SK-N-SH (cell line): ENCODE data around the gene DDX28. TPM values are rescaled to one million over a fixed set of nuclear protein-coding genes. Genes with fewer than 3 reads are reported as not detected.

Experiments used
- CTCF ChIA-PET: fragments of 300-600, 350-600 bp; formaldehyde crosslinking; extraction: SDS; loops from one replicate; lab custom pipeline; 2021; lab: Yijun Ruan, JAX
- POLR2A ChIA-PET: fragments of 350-600 bp; sonication (Branson Sonifier 250); formaldehyde crosslinking; extraction: SDS; loops from one replicate; lab custom pipeline; 2020; ENCODE audit warnings: antibody characterized with exemption, inconsistent platforms; lab: Yijun Ruan, JAX
- DNase-seq: peaks from one replicate; pipeline ENCODE4 v3.0.0; 2012
- H2AFZ ChIP-seq: fragments of 200-600 bp; sonication (generic); 2 replicates; pipeline ENCODE4 v1.8.1; 2016; ENCODE audit warnings: antibody characterized with exemption, mild to moderate bottlenecking, low read depth
- H3F3A ChIP-seq: fragments of 200-600 bp; sonication (generic); replicated peaks from 2 replicates; pipeline ENCODE3; 2016; ENCODE audit warnings: antibody characterized with exemption, mild to moderate bottlenecking; ENCODE audit not compliant: insufficient read depth
- H3K27ac ChIP-seq, 2 experiments: fragments of 200-500 bp in 1 of 2; fragments of 200-600 bp in 1 of 2; sonication (Bioruptor generic) in 1 of 2; sonication (generic), shearing (Covaris generic) in 1 of 2; 2 replicates each; pipeline versions ENCODE4 v1.5.1 to v1.6.1; 2014 to 2016; ENCODE audit warnings: low read depth in 2 of 2, inconsistent platforms in 1 of 2, low read length in 1 of 2, mild to moderate bottlenecking in 1 of 2, mixed read lengths in 1 of 2
- H3K27me3 ChIP-seq: fragments of 200-600 bp; sonication (generic), shearing (Covaris generic); 2 replicates; pipeline ENCODE4 v1.6.1; 2016; ENCODE audit warnings: mixed run types; ENCODE audit not compliant: insufficient read depth
- H3K36me3 ChIP-seq, 2 experiments: fragments of 200-500 bp in 1 of 2; fragments of 200-600 bp in 1 of 2; sonication (Bioruptor generic) in 1 of 2; sonication (generic) in 1 of 2; replicated peaks in 1 of 2; 2 replicates each; pipeline versions ENCODE3 to v1.5.1; 2014 to 2016; ENCODE audit warnings: low read length in 1 of 2, mild to moderate bottlenecking in 1 of 2; ENCODE audit not compliant: insufficient read depth in 2 of 2, control insufficient read depth in 1 of 2
- H3K4me1 ChIP-seq, 2 experiments: fragments of 200-500 bp in 1 of 2; fragments of 200-600 bp in 1 of 2; sonication (Bioruptor generic) in 1 of 2; sonication (generic), shearing (Covaris generic) in 1 of 2; 2 replicates each; pipeline versions ENCODE4 v1.5.1 to v1.6.1; 2014 to 2016; ENCODE audit warnings: low read depth in 1 of 2, low read length in 1 of 2, mixed run types in 1 of 2; ENCODE audit not compliant: insufficient read depth in 2 of 2, control insufficient read depth in 1 of 2
- H3K4me2 ChIP-seq: fragments of 200-600 bp; sonication (generic), shearing (Covaris generic); 2 replicates; pipeline ENCODE4 v1.6.1; 2017; ENCODE audit warnings: mixed run types
- H3K4me3 ChIP-seq, 2 experiments: fragments of 200-500 bp in 1 of 2; fragments of 200-600 bp in 1 of 2; sonication (Bioruptor generic) in 1 of 2; sonication (generic), shearing (Covaris generic) in 1 of 2; 2 replicates each; pipeline versions ENCODE4 v1.5.1 to v1.8.1; 2014 to 2016; ENCODE audit warnings: low read depth in 2 of 2, inconsistent platforms in 1 of 2, low read length in 1 of 2, mild to moderate bottlenecking in 1 of 2, mixed read lengths in 1 of 2, moderate library complexity in 1 of 2
- H3K79me2 ChIP-seq: fragments of 200-600 bp; sonication (generic); 2 replicates; pipeline ENCODE4 v1.8.1; 2017; ENCODE audit warnings: mild to moderate bottlenecking; ENCODE audit not compliant: insufficient read depth
- H3K9ac ChIP-seq: fragments of 200-600 bp; sonication (generic); 2 replicates; pipeline ENCODE4 v1.6.1; 2017; ENCODE audit warnings: mixed run types
- H3K9me2 ChIP-seq: fragments of 200-600 bp; sonication (generic); 2 replicates; pipeline ENCODE4 v1.6.1; 2017; ENCODE audit warnings: mixed run types
- H3K9me3 ChIP-seq: fragments of 200-600 bp; sonication (generic); 2 replicates; pipeline ENCODE4 v1.6.1; 2017; ENCODE audit warnings: mixed run types, mild to moderate bottlenecking, moderate library complexity
- H4K20me1 ChIP-seq: fragments of 200-600 bp; sonication (generic); 2 replicates; pipeline ENCODE4 v1.6.1; 2017; ENCODE audit warnings: mild to moderate bottlenecking, mixed run types; ENCODE audit not compliant: insufficient read depth
- CHD2 ChIP-seq: fragments of 150-350 bp; IDR thresholded peaks from 2 replicates; pipeline ENCODE4 v1.6.1; 2018; ENCODE audit warnings: low read length; ENCODE audit not compliant: partially characterized antibody
- EZH2phosphoT487 ChIP-seq: fragments of 200-600 bp; sonication (generic); IDR thresholded peaks from 2 replicates; pipeline ENCODE4 v1.6.1; 2017; ENCODE audit warnings: low read depth, mixed run types, mild to moderate bottlenecking, antibody characterized with exemption, moderate library complexity, borderline replicate concordance
- FOXM1 ChIP-seq: IDR thresholded peaks from 2 replicates; pipeline ENCODE4 v1.4.0; 2012; ENCODE audit warnings: low read depth, mild to moderate bottlenecking
- GABPA ChIP-seq: IDR thresholded peaks from 2 replicates; pipeline ENCODE4 v1.4.0; 2012; ENCODE audit warnings: low read depth, mild to moderate bottlenecking
- IRF3 ChIP-seq: fragments of 150-350 bp; IDR thresholded peaks from 2 replicates; pipeline ENCODE4 v1.6.1; 2016; ENCODE audit warnings: mild to moderate bottlenecking, low read depth, low read length
- MAX ChIP-seq: IDR thresholded peaks from 2 replicates; pipeline ENCODE4 v1.4.0; 2012; ENCODE audit warnings: low read depth
- MXI1 ChIP-seq: IDR thresholded peaks from 2 replicates; pipeline ENCODE4 v1.6.1; 2012; ENCODE audit warnings: mild to moderate bottlenecking, low read depth, low read length, improper control_type of control experiment
- NRF1 ChIP-seq: IDR thresholded peaks from 2 replicates; pipeline ENCODE4 v1.6.1; 2012; ENCODE audit warnings: low read depth, mild to moderate bottlenecking, low read length
- PBX3 ChIP-seq: IDR thresholded peaks from 2 replicates; pipeline ENCODE4; 2012
- POLR2AphosphoS5 ChIP-seq: IDR thresholded peaks from 2 replicates; pipeline ENCODE4 v1.6.1; 2012; ENCODE audit warnings: low read depth, low read length
- RCOR1 ChIP-seq: fragments of 150-350 bp; IDR thresholded peaks from 2 replicates; pipeline ENCODE4 v1.6.1; 2017; ENCODE audit warnings: antibody characterized with exemption, low read length
- REST ChIP-seq: IDR thresholded peaks from 2 replicates; pipeline ENCODE4 v1.6.1; 2012; ENCODE audit warnings: mild to moderate bottlenecking, low read depth, low read length, moderate library complexity
- RXRA ChIP-seq: IDR thresholded peaks from 2 replicates; pipeline ENCODE4 v1.4.0; 2012; ENCODE audit warnings: low read depth, mild to moderate bottlenecking, borderline replicate concordance
- SIN3A ChIP-seq: IDR thresholded peaks from 2 replicates; pipeline ENCODE4 v1.6.1; 2012; ENCODE audit warnings: low read depth, mild to moderate bottlenecking, low read length, moderate library complexity, borderline replicate concordance
- USF2 ChIP-seq: fragments of 150-350 bp; IDR thresholded peaks from 2 replicates; pipeline ENCODE4 v1.6.1; 2017; ENCODE audit warnings: antibody characterized with exemption, low read length, low read depth, borderline replicate concordance
- WGBS: methylation state at CpG from one replicate; pipeline ENCODE4 v1.1.6; 2017; ENCODE audit warnings: low lambda C conversion rate; 5-methylcytosine and 5-hydroxymethylcytosine counted together
- polyA plus RNA-seq, 3 experiments: library from polyadenylated mRNA; depleted of rRNA; stranded (reverse); fragments of >200 nt; gene quantifications; 2 replicates each; pipeline ENCODE4 v1.2.3, GENCODE V29; 2012

Gene DDX28
- polyA plus RNA-seq, 1 of the 3 experiments (the other 2 are of a cell fraction) = 10.8 TPM

GRCh38 chr16:68046106-68046505, 23.1 kb upstream of the DDX28 start:
- Histone ChIP-seq H3K9me3 (no peaks in the 10 kb centered on the region), H3K4me3 (no peak overlapping the region), H3K4me2 (no peak overlapping the region), H3K79me2 (no peaks in the 10 kb centered on the region), H3K36me3 (peaks cover 0 to 2% of the 10 kb centered on the region in 2 experiments), H3K27me3 (no peaks in the 10 kb centered on the region), H3K4me1 (no peaks in the 10 kb centered on the region), H3K9ac (no peak overlapping the region), H2AFZ (no peak overlapping the region), H3F3A (no peaks in the 10 kb centered on the region), H3K27ac (no peak overlapping the region), H3K9me2 (no peaks in the 10 kb centered on the region), H4K20me1 (no peaks in the 10 kb centered on the region)
- no peak for DNase-seq
- 69% methylated on average over 7 of the region's 7 CpGs for WGBS
- TF ChIP-seq SIN3A (no peak), IRF3 (no peak), FOXM1 (no peak), EZH2phosphoT487 (no peak)
- ChIA-PET POLR2A (interaction anchor here (0.6 kb wide), 4 partner anchors 39 to 1054 kb away, joined by 3 to 6 read pairs (median 4); no protein-coding TSS in a partner anchor), CTCF (no interaction called here)

GRCh38 chr16:68041783-68042182, 18.8 kb upstream of the DDX28 start:
- no peak for TF ChIP-seq REST
- no peak for TF ChIP-seq RXRA
- TF ChIP-seq CHD2 = no peak
- no peak for TF ChIP-seq RCOR1
- TF ChIP-seq POLR2AphosphoS5 = no peak
- TF ChIP-seq PBX3 = no peak
- no peak for TF ChIP-seq MXI1
- no peak for TF ChIP-seq MAX
- no peak for TF ChIP-seq GABPA
- no peak for TF ChIP-seq FOXM1
- TF ChIP-seq NRF1 = no peak
- TF ChIP-seq USF2 = no peak
- H3F3A ChIP-seq = no peaks in the 10 kb centered on the region
- H2AFZ ChIP-seq = no peak overlapping the region
- H3K9ac ChIP-seq = no peak overlapping the region
- no peaks in the 10 kb centered on the region for H3K27me3 ChIP-seq
- 91% methylated on average over 2 of the region's 2 CpGs for WGBS
- no peaks in the 10 kb centered on the region for H3K9me2 ChIP-seq
- peaks cover 0 to 3% of the 10 kb centered on the region in 2 experiments for H3K36me3 ChIP-seq
- H3K4me1 ChIP-seq = no peaks in the 10 kb centered on the region
- no peaks in the 10 kb centered on the region for H3K79me2 ChIP-seq
- H3K27ac ChIP-seq = no peak overlapping the region
- DNase-seq = no peak
- no peak overlapping the region for H3K4me3 ChIP-seq
- no peaks in the 10 kb centered on the region for H3K9me3 ChIP-seq
- CTCF ChIA-PET = interaction anchor here (1.4 to 3.5 kb wide), 8 partner anchors 10 to 148 kb away, joined by 3 to 15 read pairs (median 10); no protein-coding TSS in a partner anchor
- no peak overlapping the region for H3K4me2 ChIP-seq
- POLR2A ChIA-PET = no interaction called here
- H4K20me1 ChIP-seq = no peaks in the 10 kb centered on the region
